Measurements from ENCODE around the gene GPC3.

GPC3 gene

DNA sequence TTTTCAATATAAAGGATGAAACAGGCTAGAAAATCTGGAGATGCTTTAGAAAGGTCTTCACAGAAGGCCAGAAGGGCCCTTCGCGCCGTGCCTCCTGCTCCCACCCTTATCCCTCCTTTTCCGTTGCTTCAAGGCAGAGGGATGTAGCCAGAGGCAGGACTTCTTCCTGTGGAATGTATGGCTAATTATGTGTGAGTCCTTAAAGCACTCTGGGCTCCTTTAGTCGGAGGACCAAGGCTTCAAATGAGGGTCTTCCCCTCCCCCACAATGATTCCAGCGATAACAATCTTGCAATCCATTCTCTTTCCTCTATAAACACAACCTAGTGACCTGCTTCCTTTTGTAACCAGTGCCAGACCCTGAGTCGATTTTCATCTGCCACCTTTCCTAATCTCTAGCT, 103.5 kb downstream of the GPC3 start:
- H3K36me3 Mint-ChIP-seq: no peaks in the 10 kb centered on the region
- no peaks in the 10 kb centered on the region for H3K27me3 Mint-ChIP-seq
- no peaks in the 10 kb centered on the region for H3K9me3 Mint-ChIP-seq (ENCODE audit: low read depth)
- no peak overlapping the region for H3K27ac Mint-ChIP-seq
- H3K4me3 Mint-ChIP-seq: no peak overlapping the region
- H3K4me1 Mint-ChIP-seq (ENCODE audit: low read depth): no peaks in the 10 kb centered on the region

GRCh38 chrX:133881007-133881406, 104.4 kb downstream of the GPC3 start:
- Mint-ChIP-seq H3K9me3 (ENCODE audit: low read depth) (no peaks in the 10 kb centered on the region), H3K27ac (no peak overlapping the region), H3K27me3 (no peaks in the 10 kb centered on the region), H3K36me3 (no peaks in the 10 kb centered on the region), H3K4me1 (ENCODE audit: low read depth) (no peaks in the 10 kb centered on the region), H3K4me3 (no peak overlapping the region)

DNA sequence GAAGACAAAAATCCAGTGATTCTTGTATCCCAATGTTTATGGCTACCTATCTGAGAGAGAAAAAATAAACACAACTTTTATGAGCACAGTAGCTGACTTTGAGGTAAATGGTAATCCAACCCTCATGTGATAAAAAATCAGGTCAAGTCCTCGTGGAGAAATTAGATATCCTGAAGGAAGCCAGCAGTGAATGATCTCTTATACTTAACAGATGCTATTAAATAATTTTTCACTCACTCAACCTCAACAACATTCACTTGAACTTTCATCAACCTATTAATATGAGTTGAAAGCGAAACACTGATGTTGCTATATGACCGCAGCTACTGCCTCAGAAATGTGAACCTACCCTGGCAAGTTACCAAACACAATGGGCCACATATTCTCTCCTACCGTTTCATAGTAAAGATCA, 105.4 kb downstream of the GPC3 start:
- Mint-ChIP-seq H3K36me3 (no peaks in the 10 kb centered on the region), H3K27ac (no peak overlapping the region), H3K27me3 (no peaks in the 10 kb centered on the region), H3K4me1 (ENCODE audit: low read depth) (no peaks in the 10 kb centered on the region), H3K9me3 (ENCODE audit: low read depth) (no peaks in the 10 kb centered on the region), H3K4me3 (no peak overlapping the region)

- no peak overlapping the region for H3K4me3 Mint-ChIP-seq
- no peaks in the 10 kb centered on the region for H3K4me1 Mint-ChIP-seq (ENCODE audit: low read depth)
- H3K36me3 Mint-ChIP-seq: no peaks in the 10 kb centered on the region
- H3K27me3 Mint-ChIP-seq: no peaks in the 10 kb centered on the region
- H3K9me3 Mint-ChIP-seq (ENCODE audit: low read depth): no peaks in the 10 kb centered on the region
- no peak overlapping the region for H3K27ac Mint-ChIP-seq
Measured at GRCh38 chrX:133878710-133879109, 106.7 kb downstream of the GPC3 start.

DNA sequence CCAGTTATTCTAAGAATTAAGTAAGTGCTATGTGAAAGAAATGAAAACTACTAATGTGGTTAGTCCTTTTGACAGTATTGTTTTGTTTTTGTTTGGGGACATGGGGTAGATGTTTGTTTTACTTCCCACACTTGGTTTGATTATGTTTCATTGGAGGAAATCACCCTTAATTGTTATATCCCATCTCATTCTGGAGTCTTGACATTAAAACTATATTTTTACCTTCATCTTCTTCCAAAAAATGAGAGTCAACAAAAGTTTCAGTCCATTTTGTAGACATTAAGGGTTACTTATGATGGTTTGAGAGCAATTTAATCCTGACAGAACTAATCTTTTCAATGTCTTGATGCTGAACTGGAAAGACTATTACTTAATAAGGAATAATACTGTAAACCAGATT, 108.7 kb downstream of the GPC3 start:
- no peak overlapping the region for H3K27ac Mint-ChIP-seq
- H3K4me1 Mint-ChIP-seq (ENCODE audit: low read depth): no peaks in the 10 kb centered on the region
- no peaks in the 10 kb centered on the region for H3K9me3 Mint-ChIP-seq (ENCODE audit: low read depth)
- no peaks in the 10 kb centered on the region for H3K27me3 Mint-ChIP-seq
- no peaks in the 10 kb centered on the region for H3K36me3 Mint-ChIP-seq
- H3K4me3 Mint-ChIP-seq: no peak overlapping the region

DNA sequence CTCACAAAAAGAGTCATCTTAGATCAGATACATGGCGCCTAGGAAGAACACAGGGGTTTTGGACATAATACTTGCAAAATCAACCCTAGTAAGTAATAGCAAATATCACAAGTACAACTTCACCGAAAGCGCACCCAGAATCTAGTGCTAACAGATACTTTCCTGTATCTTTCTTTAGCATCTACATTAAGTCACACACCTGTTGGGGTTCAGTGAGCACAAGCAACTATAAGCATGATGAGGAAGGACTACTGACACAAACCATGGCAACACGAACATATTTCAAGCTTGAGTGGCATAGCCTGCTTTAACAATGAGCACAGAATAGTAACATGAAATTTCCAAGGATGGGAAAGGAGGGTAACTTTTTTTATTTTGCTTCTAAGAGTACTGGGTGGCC, 116.1 kb downstream of the GPC3 start:
- Mint-ChIP-seq H3K27me3 (no peaks in the 10 kb centered on the region), H3K4me1 (ENCODE audit: low read depth) (no peaks in the 10 kb centered on the region), H3K27ac (no peak overlapping the region), H3K36me3 (no peaks in the 10 kb centered on the region), H3K4me3 (no peak overlapping the region), H3K9me3 (ENCODE audit: low read depth) (no peaks in the 10 kb centered on the region)

GRCh38 chrX:133868682-133869081, 116.7 kb downstream of the GPC3 start:
- Mint-ChIP-seq H3K27ac (no peak overlapping the region), H3K4me1 (ENCODE audit: low read depth) (no peaks in the 10 kb centered on the region)

GRCh38 chrX:133868250-133868649, 117.1 kb downstream of the GPC3 start:
- H3K4me3 Mint-ChIP-seq: no peak overlapping the region
- H3K36me3 Mint-ChIP-seq: no peaks in the 10 kb centered on the region
- no peaks in the 10 kb centered on the region for H3K9me3 Mint-ChIP-seq (ENCODE audit: low read depth)
- no peaks in the 10 kb centered on the region for H3K4me1 Mint-ChIP-seq (ENCODE audit: low read depth)
- no peaks in the 10 kb centered on the region for H3K27me3 Mint-ChIP-seq
- H3K27ac Mint-ChIP-seq: no peak overlapping the region

More at GRCh38 chrX:133868682-133869081, 116.7 kb downstream of the GPC3 start:
- Mint-ChIP-seq H3K4me3 (no peak overlapping the region), H3K9me3 (ENCODE audit: low read depth) (no peaks in the 10 kb centered on the region), H3K27me3 (no peaks in the 10 kb centered on the region), H3K36me3 (no peaks in the 10 kb centered on the region)

- Mint-ChIP-seq H3K27me3 (no peaks in the 10 kb centered on the region), H3K4me3 (no peak overlapping the region), H3K9me3 (ENCODE audit: low read depth) (no peaks in the 10 kb centered on the region), H3K36me3 (no peaks in the 10 kb centered on the region), H3K27ac (no peak overlapping the region), H3K4me1 (ENCODE audit: low read depth) (no peaks in the 10 kb centered on the region)
Measured at GRCh38 chrX:133865761-133866471, 119.5 kb downstream of the GPC3 start.

DNA sequence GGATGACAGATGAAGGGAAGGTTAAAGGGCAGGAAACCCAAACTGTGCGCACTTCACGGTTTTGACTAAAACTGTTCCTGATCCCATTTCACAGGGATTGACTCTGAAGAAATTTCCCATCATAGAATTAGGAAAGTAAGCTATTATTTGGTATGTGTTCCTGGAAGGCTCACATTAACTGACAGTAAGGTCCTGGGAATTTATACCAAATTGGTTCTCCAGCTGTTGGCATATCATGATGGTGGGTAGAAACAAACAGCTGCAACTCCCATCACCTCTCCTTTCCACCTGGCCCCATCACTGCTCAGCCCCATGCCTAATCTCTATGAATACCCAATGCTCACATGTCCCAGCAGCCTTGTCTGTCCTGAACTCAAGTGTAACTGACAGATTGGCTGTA, 121.2 kb downstream of the GPC3 start:
- no peak overlapping the region for H3K4me3 Mint-ChIP-seq
- no peaks in the 10 kb centered on the region for H3K36me3 Mint-ChIP-seq
- no peaks in the 10 kb centered on the region for H3K4me1 Mint-ChIP-seq (ENCODE audit: low read depth)
- no peak overlapping the region for H3K27ac Mint-ChIP-seq
- no peaks in the 10 kb centered on the region for H3K9me3 Mint-ChIP-seq (ENCODE audit: low read depth)
- H3K27me3 Mint-ChIP-seq: no peaks in the 10 kb centered on the region

GRCh38 chrX:133859860-133860259, 125.5 kb downstream of the GPC3 start:
- Mint-ChIP-seq H3K9me3 (ENCODE audit: low read depth) (no peaks in the 10 kb centered on the region), H3K4me3 (no peak overlapping the region), H3K27ac (no peak overlapping the region), H3K27me3 (no peaks in the 10 kb centered on the region), H3K4me1 (ENCODE audit: low read depth) (no peaks in the 10 kb centered on the region), H3K36me3 (no peaks in the 10 kb centered on the region)

- H3K4me1 Mint-ChIP-seq (ENCODE audit: low read depth): no peaks in the 10 kb centered on the region
Measured at GRCh38 chrX:133859336-133859735, 126.1 kb downstream of the GPC3 start.

GRCh38 chrX:133857640-133858269, 127.6 kb downstream of the GPC3 start:
- Mint-ChIP-seq H3K27me3 (no peaks in the 10 kb centered on the region), H3K36me3 (no peaks in the 10 kb centered on the region), H3K4me3 (no peak overlapping the region), H3K9me3 (ENCODE audit: low read depth) (no peaks in the 10 kb centered on the region), H3K27ac (no peak overlapping the region), H3K4me1 (ENCODE audit: low read depth) (no peaks in the 10 kb centered on the region)

More at GRCh38 chrX:133859336-133859735, 126.1 kb downstream of the GPC3 start:
- Mint-ChIP-seq H3K27me3 (no peaks in the 10 kb centered on the region), H3K36me3 (no peaks in the 10 kb centered on the region), H3K27ac (no peak overlapping the region), H3K4me3 (no peak overlapping the region), H3K9me3 (ENCODE audit: low read depth) (no peaks in the 10 kb centered on the region)

DNA sequence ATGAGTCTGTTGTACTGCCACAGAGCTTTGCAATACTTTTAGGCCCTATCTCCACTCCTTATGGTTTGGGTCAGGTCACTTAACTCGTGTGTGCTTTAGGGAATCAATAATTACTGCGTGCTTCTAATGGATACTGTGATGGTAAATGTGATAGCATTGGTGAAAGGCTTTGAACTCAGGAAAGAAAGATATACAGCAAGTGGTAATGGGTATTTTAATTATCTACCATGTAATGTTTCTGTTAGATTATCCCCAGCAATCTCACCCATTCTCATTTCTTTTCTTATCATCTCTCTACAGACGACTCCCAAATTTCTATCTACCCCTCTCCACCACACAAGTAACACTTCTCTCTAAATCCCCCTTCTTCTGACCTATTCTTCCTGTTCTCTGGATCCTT, 128.6 kb downstream of the GPC3 start:
- Mint-ChIP-seq H3K27me3 (no peaks in the 10 kb centered on the region), H3K4me1 (ENCODE audit: low read depth) (no peaks in the 10 kb centered on the region)

GRCh38 chrX:133854290-133854689, 131.1 kb downstream of the GPC3 start:
- Mint-ChIP-seq H3K27me3 (no peaks in the 10 kb centered on the region), H3K36me3 (no peaks in the 10 kb centered on the region), H3K4me3 (no peak overlapping the region), H3K27ac (no peak overlapping the region), H3K9me3 (ENCODE audit: low read depth) (no peaks in the 10 kb centered on the region), H3K4me1 (ENCODE audit: low read depth) (no peaks in the 10 kb centered on the region)

More for the DNA sequence above, 128.6 kb downstream of the GPC3 start:
- Mint-ChIP-seq H3K27ac (no peak overlapping the region), H3K9me3 (ENCODE audit: low read depth) (no peaks in the 10 kb centered on the region), H3K4me3 (no peak overlapping the region), H3K36me3 (no peaks in the 10 kb centered on the region)

DNA sequence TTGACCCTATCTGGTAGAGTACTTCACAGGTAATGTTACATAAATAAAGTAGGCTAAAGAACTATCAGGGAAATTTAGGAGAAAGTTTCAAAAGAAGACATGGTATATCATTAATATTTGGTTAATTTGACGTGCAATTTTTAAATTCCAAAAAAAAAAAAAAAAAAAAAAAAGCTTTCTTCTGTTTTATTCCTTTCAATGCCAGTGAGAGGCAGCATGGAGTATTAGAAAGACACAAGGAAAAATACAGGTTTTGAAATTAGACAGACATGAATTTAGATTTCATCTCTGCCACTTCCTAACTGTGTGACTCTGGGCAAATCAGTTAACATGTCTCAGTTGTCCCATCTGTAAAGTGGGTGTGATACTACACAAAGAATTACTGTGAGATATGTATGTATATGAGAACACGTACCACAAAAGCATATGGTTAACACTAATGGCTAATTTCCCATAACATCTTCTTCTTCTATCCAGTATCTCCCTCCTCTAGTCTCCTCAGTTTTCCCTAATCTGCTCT, 132.5 kb downstream of the GPC3 start:
- H3K27me3 Mint-ChIP-seq: no peaks in the 10 kb centered on the region
- no peaks in the 10 kb centered on the region for H3K9me3 Mint-ChIP-seq (ENCODE audit: low read depth)
- peaks cover 2% of the 10 kb centered on the region for H3K36me3 Mint-ChIP-seq
- H3K27ac Mint-ChIP-seq: no peak overlapping the region
- H3K4me3 Mint-ChIP-seq: no peak overlapping the region
- H3K4me1 Mint-ChIP-seq (ENCODE audit: low read depth): no peaks in the 10 kb centered on the region

Data from activated naive CD8-positive, alpha-beta T cell (primary cell).